NCI-H2029 treated with DMSO at 0.1 percent for 48 hours (cell line): ENCODE data around the gene TIMMDC1.
"Not testable (repeated sequence)": the region's sequence is repeated elsewhere in the genome, so short reads cannot be mapped to it uniquely, and the experiment has no call there.

Experiments
- DNase-seq: peaks from one replicate; lab custom pipeline; 2025; lab: John Stamatoyannopoulos, UW

Gene TIMMDC1

GRCh38 chr3:119510690-119511089 lies 12.3 kb downstream of the TIMMDC1 start:
- no peak for DNase-seq

GRCh38 chr3:119514637-119515036 lies 16.3 kb downstream of the TIMMDC1 start:
- DNase-seq, result no peak

GRCh38 chr3:119517112-119517511 lies 18.8 kb downstream of the TIMMDC1 start:
- DNase-seq, result no peak

DNA sequence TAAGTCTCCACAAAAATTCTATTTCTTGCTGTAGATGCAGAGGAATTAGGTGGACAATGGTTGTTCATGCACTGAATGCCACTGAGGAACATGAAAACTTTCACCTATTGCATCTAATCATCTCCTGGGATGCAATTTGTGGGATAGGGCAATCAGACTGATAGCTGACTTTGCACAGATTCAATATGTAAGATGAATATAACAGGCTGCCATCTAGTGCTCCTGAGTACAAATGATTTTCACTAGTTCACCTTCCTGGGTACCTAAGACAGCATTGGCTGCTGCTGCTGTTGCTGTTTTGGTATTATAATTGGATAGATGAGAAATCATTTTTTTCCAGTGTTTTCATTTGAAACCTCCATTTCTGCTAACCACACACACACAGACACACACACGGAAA lies 19.7 kb downstream of the TIMMDC1 start:
- no peak for DNase-seq

DNA sequence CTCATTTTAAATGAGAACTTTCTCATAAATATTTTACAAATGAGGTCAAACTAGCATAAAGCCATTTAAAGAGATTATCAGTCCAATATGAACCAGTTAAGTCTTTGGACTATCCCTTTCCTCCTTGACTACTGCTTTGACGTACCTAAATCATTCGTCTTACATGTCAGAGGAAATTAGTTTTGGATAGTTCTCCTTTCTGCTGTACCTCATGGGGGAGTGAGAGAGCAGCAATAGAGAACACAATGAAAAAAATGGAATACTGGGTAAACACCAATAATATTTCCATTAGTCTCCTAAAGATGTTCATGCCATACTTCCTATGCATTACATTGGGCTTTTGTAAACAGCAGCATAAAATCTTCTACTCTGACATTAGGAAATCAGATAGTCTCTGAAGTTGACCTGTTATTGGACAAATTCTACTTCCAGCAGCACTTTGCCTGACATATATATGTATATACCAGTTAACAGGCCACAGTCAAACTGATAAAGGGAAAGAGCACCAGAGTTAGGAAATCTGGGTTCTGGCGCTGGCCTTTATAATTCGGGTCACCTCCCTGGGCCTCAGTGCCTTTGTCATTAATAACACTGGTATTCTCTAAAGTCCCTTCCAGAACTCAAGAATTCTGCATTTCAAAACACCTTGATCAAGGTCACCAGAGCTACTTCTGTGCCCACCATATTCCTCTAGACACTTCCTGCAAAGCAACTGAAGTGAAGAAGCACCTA lies 26.8 kb downstream of the TIMMDC1 start:
- no peak for DNase-seq

DNA sequence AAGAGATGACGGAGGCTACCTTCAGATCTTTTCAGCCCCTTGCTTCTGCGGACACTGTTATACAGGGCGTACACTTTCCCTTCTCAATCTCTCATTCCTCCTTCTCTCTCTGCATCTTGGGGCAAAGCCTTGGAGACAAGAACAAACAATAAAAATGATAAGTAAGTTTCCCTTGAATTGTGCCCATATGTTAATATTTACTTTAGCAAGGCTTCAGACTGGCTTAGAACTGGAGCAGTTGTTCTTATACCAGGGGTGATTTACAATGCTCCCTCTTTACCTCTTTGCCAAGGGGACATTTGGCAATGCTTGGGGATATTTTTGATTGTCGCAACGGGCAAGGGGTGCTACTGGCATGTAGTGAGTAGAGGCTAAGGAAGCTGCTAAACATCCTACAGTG lies 29.4 kb downstream of the TIMMDC1 start:
- no peak for DNase-seq

- no peak for DNase-seq
Observed at GRCh38 chr3:119529883-119530282, 31.5 kb downstream of the TIMMDC1 start.

GRCh38 chr3:119530456-119530855 lies 32.1 kb downstream of the TIMMDC1 start:
- DNase-seq, result no peak

GRCh38 chr3:119531151-119531550 lies 32.8 kb downstream of the TIMMDC1 start:
- no peak for DNase-seq

- DNase-seq, result no peak
Observed at GRCh38 chr3:119534296-119534695, 35.9 kb downstream of the TIMMDC1 start.

GRCh38 chr3:119536757-119537156 lies 38.4 kb downstream of the TIMMDC1 start:
- no peak for DNase-seq

DNA sequence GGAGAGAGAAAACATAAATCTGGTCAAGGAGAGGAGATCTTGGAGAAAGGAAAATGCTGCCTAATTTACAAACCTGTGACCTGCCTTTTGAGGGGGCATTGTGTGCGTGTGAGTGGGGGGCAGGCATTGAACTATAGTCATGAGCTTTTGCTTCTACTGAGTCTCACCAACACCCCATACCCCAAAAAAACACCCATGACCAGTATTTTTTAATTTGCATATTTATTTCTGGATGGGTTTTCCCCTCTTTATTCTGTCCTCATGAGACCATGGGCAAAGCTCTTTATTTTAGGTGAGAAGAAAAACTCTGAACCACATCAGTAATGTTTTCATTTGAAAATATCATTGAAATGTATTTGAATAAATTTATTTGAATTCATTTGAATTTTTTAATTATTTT lies 40.4 kb downstream of the TIMMDC1 start:
- no peak for DNase-seq

DNA sequence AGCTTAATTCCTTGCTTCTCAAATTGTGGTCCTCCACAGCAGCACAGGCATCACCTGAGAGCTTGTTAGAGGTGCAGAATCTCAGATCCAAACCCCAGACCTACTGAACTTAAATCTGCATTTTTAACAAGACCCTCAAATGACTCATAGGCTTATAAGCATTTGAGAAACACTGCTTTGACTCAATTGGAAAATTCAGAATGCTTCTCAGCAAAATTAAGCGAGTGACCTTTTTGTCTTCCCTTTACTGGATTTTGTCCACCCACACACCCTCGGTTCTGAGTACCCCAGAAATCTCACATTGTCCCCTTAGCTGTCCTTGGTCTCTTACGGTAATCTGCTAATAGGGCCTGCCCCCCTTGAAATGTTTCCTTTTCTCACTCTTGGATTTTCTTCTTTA lies 43.2 kb downstream of the TIMMDC1 start:
- DNase-seq, result no peak

DNA sequence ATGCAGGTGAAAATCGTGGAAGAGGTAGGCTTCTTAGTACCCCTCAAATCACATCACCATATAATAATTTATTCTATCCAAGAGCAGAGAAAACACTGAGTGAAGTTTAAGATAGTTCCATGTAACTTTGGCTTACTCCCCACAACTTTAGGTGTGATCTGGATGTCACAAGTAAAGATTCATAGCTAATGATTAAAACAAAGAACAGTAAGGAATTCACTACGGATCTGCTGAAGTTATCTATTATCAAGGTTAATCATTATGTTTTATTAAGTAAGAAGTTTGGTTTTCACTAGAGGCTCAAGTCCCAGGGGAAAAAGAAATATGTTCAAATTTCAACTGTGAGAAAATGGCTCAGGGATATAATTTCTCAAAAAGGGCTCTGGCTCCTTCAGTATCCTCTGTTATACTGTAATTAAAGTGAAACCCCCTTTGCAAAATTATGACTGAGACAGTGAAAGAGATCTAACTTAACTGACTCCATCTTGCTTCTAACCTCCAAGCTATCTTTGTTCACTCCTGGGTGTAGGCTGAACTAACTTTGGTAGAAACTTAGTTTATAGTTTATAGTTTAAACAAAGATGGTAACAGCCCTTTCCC lies 43.9 kb downstream of the TIMMDC1 start:
- no peak for DNase-seq

- DNase-seq, result no peak
Observed at GRCh38 chr3:119543147-119543546, 44.8 kb downstream of the TIMMDC1 start.

GRCh38 chr3:119547227-119547626 lies 48.9 kb downstream of the TIMMDC1 start:
- DNase-seq, result no peak

DNA sequence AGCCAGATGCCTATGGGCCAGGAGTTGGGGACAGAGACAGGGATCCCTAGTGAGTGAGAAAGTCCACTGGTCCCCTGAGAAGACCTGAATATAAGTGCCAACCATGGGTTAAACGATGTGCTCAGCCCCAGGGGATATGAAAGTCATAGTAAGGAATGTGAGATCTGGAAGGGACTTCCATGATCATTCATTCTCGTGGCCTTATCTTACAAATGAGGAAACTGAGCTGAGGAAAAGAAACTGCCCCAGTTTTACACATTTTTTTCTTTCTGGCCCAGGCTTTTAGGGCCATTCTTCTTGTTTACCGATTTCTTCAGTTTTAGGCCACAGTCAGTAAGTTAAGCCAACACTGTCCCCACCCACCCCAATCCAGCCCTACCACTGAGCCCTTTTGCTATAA lies 50.0 kb downstream of the TIMMDC1 start:
- no peak for DNase-seq

- no peak for DNase-seq
Observed at GRCh38 chr3:119550192-119550910, 52.0 kb downstream of the TIMMDC1 start.

- DNase-seq, result no peak
Observed at GRCh38 chr3:119551598-119551997, 53.3 kb downstream of the TIMMDC1 start.

GRCh38 chr3:119552928-119553327 lies 54.6 kb downstream of the TIMMDC1 start:
- not testable (repeated sequence) for DNase-seq

GRCh38 chr3:119553823-119554415 lies 55.6 kb downstream of the TIMMDC1 start:
- DNase-seq, result no peak

DNA sequence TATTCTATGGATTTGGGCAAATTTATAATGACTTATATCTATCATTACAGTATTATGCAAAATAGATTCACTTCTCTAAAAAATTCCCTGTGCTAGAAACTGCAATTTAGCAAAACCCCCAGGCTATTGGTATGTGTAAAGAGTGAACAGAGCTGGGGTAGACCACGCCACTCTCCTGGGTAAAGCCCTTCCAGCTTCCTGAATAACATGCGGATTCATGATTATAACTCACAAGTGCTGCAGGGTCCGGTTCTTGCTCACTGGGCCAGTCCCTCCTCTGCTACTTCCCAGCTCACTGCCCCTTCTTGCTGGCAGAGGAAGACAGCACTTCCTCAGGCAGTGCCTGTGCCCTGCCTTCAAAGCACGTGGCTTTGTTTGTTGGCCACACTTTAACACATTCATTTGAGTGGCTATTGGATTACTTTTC lies 57.0 kb downstream of the TIMMDC1 start:
- DNase-seq, result no peak

GRCh38 chr3:119555929-119556328 lies 57.6 kb downstream of the TIMMDC1 start:
- DNase-seq, result no peak
